Skeletal muscle cell (primary cell): ENCODE measurements around the gene STAT5B.
A peak's percentile ranks its signal among the peaks of the same experiment; 100 is the strongest.
"Not testable (repeated sequence)": the region's sequence is repeated elsewhere in the genome, so short reads cannot be mapped to it uniquely, and the experiment has no call there.

Experiments used
- DNase-seq: peaks from one replicate; pipeline ENCODE4 v3.0.0-alpha.2; 2010; ENCODE audit warnings: low read depth
- H3K4me3 ChIP-seq: 2 replicates; pipeline ENCODE4 v1.5.1; 2011; ENCODE audit warnings: low read depth, mild to moderate bottlenecking, control low read depth, low read length, moderate library complexity

STAT5B gene

DNA sequence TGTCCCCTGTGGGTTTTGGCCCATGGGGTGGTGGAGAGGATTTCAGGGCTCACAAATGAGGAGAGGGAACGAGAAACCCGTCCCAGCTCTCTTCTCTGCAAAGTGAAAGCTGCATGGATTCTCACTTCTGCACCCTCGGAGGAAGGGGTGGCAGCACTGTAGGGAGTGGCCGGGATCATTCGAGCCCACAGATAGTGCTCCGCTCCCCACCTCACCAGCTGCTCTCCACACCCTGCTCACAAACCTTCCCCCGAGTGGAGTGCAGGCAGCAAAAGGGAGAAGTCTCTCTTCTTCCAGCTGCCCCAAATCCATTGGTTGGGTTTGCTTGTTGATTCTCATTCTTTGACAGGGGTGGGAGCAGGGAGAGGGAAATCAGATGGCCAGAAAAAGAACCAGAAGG is 32.3 kb upstream of the STAT5B start:
- DNase-seq: no peak
- H3K4me3 ChIP-seq: no peak overlapping the region

DNA sequence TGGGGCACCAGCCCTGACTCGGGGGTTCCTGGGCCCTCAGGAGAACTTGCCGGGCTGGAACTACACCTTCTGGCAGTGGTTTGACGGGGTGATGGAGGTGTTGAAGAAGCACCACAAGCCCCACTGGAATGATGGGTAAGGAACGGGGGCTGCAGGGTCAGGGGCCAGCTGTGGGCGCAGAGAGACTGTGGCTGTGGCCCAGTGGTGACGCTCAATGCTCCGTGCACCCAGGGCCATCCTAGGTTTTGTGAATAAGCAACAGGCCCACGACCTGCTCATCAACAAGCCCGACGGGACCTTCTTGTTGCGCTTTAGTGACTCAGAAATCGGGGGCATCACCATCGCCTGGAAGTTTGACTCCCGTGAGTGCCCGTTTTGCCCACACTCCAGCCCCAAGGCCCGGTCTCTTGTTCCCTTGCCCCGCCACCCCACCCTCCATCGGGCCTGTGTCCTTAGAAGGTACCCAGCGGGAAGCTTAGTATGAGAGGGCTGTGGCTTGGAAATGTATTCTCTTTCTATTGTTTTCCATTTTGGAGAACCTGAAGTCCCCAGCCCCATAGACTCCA is 31.3 kb upstream of the STAT5B start:
- H3K4me3 ChIP-seq: no peak overlapping the region
- DNase-seq: no peak

DNA sequence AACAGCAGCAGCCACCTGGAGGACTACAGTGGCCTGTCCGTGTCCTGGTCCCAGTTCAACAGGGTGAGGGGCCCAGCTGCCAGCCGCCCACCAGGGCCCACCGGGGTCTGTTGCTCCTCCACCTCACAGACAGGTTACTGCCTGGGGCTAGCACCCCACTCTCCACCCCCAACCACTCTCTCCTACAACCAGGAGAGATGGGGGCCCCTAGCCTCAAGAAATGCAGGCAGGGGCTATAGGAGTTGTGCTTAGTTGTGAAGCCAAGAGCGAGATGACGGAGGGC is 30.1 kb upstream of the STAT5B start:
- no peak for DNase-seq
- no peak overlapping the region for H3K4me3 ChIP-seq

DNA sequence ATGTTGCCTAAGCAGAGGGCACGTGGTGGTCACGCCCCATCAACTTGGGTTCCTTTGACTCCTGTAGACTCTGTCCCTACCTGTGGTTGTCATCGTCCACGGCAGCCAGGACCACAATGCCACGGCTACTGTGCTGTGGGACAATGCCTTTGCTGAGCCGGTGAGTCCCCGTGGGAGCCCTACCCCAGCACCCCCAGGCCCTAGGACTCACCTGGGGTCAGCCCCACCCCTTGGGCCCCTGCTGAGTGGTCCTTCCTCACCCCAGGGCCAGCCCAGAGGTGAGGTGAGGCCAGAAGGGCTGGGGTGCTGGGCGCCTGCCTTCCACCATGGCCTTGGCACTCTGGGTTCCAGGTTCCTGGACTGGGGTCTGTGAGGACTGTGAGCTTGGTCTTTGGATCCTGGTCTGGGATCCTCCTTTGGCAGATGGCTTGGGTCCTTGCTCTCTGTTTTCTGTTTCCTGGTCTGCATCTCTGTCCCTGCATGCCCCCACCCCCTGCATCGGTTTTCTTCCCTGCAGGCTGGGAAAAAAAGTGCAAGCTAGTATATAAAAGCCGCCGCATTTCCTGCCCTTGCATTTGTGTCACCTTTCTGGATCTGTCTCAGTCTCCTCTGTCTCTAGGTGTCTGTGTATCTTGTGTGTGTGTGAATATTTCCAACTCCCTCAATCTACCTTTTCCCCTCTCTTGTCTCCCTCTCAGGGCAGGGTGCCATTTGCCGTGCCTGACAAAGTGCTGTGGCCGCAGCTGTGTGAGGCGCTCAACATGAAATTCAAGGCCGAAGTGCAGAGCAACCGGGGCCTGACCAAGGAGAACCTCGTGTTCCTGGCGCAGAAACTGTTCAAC is 29.6 kb upstream of the STAT5B start:
- DNase-seq: no peak
- H3K4me3 ChIP-seq: no peak overlapping the region

DNA sequence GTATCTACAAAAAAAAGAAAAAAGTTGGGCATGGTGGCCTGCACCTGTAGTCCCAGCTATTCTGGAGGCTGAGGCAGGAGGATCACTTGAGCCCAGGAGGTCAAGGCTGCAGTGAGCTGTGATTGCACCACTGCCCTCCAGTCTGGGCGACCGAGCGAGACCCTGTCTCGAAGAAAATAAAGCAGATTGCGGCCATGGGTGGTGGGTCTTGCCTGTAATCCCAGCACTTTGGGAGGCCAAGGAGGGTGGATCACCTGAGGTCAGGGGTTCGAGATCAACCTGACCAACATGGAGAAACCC is 28.8 kb upstream of the STAT5B start:
- not testable (repeated sequence) for DNase-seq, H3K4me3 ChIP-seq

DNA sequence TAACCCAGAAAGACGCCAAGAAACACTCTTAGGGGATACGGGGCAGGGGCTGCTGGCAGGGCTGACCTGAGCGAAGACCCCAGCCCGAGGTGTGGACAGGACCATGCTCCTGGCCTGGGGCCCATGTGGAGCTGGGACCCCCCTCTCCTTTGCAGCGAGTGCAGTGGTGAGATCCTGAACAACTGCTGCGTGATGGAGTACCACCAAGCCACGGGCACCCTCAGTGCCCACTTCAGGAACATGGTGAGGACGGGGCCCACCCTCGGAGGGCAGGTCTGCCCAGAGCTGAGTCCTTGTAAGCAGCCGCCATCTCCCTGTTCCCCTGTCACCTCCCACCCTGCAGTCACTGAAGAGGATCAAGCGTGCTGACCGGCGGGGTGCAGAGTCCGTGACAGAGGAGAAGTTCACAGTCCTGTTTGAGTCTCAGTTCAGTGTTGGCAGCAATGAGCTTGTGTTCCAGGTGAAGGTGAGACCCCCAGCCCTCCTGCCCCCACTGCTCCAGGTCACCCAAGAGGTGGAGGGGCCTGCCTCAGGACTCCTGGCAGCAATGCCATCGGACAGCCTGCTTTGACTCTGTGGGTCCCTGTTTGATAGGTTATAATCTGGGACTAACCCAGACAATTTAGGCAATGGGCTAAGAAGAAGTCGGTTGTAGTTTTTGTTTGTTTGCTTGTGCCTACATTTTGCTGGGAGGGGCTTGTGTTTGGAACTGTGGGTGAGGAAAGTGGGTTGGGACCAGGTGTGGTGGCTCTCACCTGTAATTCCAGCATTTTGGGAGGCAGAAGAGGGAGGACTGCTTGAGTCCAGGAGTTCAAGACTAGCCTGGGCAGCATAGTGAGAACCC is 28.2 kb upstream of the STAT5B start:
- no peak for DNase-seq
- no peak overlapping the region for H3K4me3 ChIP-seq

DNA sequence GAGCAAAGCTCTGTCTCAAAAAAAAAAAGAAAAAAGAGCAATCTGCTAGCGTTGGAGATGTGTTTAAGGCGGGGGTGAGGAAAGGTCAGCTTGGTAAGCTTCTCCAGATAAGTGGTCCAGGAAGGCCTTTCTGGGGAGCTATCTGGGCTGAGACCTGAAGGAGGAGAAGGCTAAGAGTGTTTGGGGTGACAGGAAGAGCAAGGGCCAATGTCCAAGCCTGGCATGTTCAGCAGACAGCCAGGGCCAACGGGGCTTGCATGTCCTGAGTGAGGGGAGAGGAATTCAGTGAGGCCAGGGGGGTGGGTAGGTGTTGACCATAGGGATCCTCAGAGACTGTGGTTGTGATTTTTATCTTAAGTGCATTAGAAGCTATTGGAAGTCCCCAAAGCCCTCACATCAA is 27.5 kb upstream of the STAT5B start:
- H3K4me3 ChIP-seq: no peak overlapping the region
- DNase-seq: no peak

DNA sequence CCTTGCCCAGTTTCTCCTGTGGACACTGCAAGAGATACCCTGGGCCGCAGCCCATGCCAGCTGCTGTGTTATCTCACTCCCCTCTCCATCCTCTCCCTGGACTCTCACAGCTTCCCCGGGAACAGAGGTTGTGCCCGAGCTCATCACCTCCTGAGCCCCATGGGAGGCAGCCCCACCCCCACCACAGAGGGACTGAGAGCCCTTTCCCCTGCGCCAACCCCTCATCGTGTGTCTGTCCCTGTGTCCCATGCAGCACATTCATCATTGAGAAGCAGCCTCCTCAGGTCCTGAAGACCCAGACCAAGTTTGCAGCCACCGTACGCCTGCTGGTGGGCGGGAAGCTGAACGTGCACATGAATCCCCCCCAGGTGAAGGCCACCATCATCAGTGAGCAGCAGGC is 24.8 kb upstream of the STAT5B start:
- no peak for DNase-seq
- H3K4me3 ChIP-seq: no peak overlapping the region

DNA sequence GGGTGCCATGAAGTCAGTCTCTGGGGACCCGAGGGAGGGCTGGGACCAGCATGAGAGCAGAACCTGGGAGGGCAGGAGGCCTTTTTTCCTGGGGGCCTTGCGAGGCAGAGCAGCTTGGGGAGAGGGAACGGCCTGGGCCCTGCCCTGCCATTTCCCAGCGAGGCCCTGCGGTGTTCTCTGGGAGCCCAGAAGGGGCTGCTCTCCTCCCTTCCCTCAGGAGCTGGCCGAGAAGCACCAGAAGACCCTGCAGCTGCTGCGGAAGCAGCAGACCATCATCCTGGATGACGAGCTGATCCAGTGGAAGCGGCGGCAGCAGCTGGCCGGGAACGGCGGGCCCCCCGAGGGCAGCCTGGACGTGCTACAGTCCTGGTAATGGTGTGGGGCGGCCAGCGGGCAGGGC is 23.7 kb upstream of the STAT5B start:
- not testable (repeated sequence) for H3K4me3 ChIP-seq, DNase-seq

DNA sequence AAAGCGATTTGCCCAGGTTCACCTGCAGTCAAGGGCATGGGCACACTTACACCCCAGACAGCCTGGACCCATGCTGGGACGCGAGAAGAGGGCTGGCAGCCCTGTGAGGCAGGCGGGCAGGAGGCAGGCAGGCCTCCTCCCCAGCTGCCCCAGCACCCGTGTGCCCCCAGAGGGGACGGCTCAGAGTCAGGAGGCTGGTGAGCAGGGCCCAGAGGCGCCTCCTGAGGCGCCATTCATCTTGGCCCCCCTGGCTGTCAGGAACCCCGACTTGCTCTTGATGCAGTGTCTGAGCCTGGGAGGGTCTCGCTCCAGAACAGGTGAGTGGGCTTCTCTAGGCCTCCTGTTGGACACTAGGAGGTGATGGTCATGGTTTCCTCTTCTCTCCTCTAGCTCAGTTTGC is 23.2 kb upstream of the STAT5B start:
- DNase-seq, H3K4me3 ChIP-seq: not testable (repeated sequence)

DNA sequence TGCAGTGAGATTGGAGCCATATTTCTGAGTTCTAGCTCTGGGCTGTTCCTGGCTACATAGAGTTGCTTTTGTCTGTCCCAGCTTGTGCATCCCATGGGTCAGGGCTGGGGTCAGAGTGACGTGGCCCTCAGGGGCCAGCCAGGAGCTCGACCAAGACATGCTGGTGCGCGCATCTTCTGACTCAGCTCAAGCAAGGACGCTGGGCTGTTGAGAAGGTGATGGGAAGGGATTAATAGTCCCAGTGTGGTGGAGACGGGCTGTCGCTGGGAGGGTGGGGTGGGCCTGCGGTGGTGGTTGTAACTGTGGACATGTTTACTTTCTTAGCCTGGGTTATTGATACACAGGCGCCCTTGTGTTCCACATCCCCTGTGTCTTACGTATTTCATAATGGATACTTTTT is 21.6 kb upstream of the STAT5B start:
- DNase-seq, H3K4me3 ChIP-seq: not testable (repeated sequence)

DNA sequence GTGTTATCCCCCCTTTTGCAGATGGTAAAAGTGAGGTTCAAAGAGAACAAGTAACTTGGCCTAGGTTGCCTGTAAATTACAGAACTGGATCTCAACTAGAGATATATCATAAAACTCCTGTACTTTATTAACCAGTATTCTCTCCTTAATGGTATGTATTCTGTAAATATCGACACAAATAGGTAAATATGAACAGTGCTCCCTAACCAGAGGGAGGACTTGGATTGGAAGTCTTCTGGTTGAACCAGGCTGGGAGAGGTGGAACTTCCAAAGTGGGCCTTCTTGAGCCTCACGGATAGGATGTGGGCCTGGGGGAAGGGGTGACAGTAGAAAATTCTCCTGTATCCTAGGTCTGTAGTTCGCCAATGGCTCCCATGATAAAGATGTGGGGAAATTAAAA is 19.8 kb upstream of the STAT5B start:
- H3K4me3 ChIP-seq: no peak overlapping the region
- DNase-seq: no peak

DNA sequence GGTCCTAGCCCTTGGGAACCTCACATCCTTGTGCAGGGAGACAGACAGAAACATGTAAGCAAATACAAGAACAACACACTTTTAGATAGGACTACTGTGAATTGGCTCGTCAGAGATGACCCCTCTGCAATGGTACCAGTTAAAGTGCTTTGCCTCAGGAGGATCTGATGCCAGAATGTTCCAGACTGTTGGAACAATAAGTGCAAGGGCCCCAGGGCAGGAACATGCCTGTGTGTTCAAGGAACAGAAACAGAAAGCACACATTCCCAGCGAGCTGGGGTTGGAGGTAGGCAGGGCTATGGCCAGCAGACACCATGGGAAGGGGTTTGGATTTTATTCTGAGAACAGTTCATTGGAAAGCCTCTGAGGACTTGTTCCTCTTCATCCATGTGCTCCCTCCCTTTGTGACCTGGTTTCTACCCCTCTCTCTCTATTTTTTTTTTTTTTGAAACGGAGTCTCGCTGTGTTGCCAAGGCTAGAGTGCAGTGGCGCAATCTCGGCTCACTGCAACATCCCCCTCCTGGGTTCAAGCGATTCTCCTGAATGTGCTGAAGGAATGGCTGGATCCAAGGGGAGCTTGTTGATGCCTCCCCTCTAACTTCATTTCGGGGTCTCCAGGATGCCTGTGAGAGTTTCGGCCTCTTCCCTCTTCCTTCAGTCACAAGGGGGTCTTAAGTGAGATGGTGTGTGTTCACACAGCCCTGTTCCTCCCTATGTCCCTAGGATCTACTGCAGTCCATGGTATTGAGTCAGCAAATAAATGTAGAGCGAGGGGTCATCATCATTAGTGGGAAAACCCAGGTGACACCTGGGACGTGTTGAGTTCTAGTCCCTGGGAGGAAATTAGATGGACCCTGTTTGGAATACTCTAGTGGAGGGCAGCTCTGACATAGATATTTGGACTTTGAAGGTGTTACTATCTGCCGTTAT is 18.5 kb upstream of the STAT5B start:
- H3K4me3 ChIP-seq: no peak overlapping the region
- no peak for DNase-seq

DNA sequence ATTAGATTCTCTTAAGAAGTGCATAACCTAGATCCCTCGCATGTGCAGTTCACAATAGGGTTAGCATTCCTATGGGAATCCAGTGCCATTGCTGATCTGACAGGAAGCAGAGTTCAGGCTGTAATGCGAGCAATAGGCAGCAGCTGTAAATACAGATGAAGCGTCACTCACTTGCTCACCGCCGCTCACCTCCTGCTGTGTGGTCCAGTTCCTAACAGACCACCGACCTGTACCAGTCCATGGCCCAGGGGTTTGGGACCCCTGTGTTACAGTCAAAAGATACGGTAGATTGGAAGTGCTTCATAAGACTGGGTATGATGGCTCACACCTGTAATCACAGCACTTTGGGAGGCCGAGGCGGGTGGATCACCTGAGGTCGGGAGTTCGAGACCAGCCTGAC is 14.9 kb upstream of the STAT5B start:
- no peak for DNase-seq
- no peak overlapping the region for H3K4me3 ChIP-seq

DNA sequence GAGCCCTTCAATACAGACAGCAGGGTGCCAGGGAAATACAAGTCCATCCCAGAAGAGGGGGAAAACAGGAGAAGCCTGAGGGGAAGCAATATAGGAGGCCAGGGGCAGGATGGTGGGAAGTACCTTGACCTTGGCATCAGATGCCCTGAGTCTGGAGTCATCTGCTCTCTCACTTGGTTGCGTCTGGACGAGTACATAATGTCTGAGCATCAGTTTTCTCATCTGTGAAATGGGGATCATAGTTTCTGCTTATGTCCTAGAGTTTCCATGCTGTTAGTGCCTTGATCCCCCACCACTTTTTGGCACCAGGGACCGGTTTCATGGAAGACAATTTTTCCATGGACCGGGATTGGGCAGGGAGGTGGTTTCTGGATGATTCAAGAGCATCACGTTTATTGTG is 14.4 kb upstream of the STAT5B start:
- DNase-seq: no peak
- H3K4me3 ChIP-seq: no peak overlapping the region

DNA sequence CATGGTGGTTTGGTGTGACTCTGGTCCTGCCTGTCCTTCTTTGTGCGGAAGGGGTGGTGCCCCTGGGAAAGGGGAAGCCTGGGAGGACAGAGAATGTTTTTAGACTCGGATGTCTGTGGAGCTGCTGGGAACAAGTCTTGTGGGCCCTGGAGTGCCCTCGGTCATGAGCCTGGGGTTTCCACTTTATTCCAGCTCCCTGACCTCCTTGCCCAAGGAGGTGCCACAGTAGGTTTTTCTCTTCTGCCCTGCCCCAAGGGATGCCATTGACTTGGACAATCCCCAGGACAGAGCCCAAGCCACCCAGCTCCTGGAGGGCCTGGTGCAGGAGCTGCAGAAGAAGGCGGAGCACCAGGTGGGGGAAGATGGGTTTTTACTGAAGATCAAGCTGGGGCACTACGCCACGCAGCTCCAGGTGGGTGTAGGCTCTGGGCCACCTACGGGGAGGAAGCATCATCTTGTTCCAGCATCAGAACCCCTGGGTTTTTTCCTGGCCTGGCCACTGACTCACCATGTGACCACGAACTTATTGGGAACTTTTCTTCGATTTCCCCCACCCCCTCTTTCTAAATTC is 13.5 kb upstream of the STAT5B start:
- DNase-seq: no peak

DNA sequence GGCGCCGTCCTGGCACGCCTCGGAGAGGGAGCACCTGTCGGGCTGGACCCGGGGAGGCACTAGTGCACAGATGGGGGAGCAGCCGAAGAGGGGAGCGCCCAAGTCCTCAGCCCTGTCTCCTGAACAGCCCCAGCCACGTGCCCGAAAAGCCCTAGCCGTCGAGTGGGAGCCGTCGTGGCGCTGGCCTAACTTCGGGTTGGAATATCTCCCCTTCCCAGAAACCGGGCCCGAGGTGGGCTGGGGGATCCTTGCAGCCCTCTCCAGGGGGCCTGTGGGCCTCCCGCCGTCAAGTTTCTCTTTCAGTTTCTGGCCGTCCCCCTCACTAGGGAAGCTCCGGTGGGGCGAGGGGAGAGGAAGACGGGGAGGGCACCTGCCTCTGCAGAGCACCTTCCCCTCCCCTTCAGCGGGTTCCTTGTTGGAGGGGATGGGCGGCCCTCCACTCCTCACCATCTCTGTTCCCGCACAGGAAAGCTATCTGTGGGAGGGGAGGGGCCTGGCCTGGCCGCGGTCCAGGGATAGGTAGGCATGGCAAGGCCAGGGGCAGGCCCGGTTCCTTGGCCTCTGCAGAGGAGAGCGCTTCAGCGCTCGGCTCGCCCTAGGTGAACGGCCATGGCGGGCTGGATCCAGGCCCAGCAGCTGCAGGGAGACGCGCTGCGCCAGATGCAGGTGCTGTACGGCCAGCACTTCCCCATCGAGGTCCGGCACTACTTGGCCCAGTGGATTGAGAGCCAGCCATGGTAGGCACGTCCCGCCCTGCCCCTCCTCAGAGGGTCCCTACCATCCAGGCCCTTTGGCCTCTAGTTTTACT is 12.8 kb upstream of the STAT5B start:
- DNase-seq: no peak
- peak overlapping the region; percentile 36 for H3K4me3 ChIP-seq

More for the DNA sequence above, 13.5 kb upstream of the STAT5B start:
- H3K4me3 ChIP-seq: no peak overlapping the region

DNA sequence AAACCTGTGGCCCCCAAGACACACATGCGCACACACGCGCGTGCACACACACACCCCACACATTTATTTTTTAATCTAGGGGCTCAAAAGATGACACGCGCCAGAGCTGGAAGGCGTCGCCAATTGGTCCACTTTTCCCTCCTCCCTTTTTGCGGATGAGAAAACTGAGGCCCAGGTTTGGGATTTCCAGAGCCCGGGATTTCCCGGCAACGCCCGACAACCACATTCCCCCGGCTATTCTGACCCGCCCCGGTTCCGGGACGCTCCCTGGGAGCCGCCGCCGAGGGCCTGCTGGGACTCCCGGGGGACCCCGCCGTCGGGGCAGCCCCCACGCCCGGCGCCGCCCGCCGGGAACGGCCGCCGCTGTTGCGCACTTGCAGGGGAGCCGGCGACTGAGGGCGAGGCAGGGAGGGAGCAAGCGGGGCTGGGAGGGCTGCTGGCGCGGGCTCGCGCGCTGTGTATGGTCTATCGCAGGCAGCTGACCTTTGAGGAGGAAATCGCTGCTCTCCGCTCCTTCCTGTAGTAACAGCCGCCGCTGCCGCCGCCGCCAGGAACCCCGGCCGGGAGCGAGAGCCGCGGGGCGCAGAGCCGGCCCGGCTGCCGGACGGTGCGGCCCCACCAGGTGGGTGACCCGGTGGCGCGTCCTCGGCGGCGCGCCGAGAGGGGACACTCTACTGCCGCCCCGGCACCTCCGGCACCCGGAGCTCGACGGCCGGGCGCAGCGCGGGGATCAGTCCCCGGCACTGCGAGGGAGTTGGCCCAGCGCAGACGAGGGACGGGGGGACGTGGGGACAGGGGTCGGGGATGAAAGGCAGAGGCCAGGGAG is 12.0 kb upstream of the STAT5B start, which contains the start of gene STAT5A:
Gene STAT5A (plus strand): TSS at position 522 of the 826 bp plus-strand sequence. CDS start 914 bp downstream, outside the sequence.
- peak within 1 kb of the TSS; percentile 36 for H3K4me3 ChIP-seq
- peak; percentile 45 for DNase-seq
